Astrocyte of the spinal cord (primary cell): ENCODE measurements around the gene AGRN.
A peak's percentile ranks its signal among the peaks of the same experiment; 100 is the strongest.

Experiments used
- DNase-seq: peaks from one replicate; pipeline ENCODE4 v3.0.0; 2011; ENCODE audit warnings: low read depth, low spot score
- H3K4me3 ChIP-seq: 2 replicates; pipeline ENCODE4 v1.5.1; 2011; ENCODE audit warnings: low read depth, mild to moderate bottlenecking, low read length, moderate library complexity
- in situ Hi-C: cut with HindIII; loops from 2 replicates; pipeline ENCODE4 v1.10.0; 2017; ENCODE audit warnings: low sequenced_read_pairs
- TF ChIP-seq, protein P1 (sequence below): IDR thresholded peaks from 2 replicates; pipeline ENCODE4 v1.5.1; 2012; ENCODE audit warnings: low read depth, mild to moderate bottlenecking, low read length, inconsistent platforms

AGRN gene

GRCh38 chr1:1020000-1020404 lies at the start of gene AGRN:
Gene AGRN, plus strand, starts transcription at chr1:1020120. Its CDS starts 53 bp downstream, at chr1:1020173.
- DNase-seq = no peak
- in situ Hi-C loops = no loop called here
- peak within 1 kb of the TSS; percentile 58 for H3K4me3 ChIP-seq
- TF ChIP-seq, protein P1, sequence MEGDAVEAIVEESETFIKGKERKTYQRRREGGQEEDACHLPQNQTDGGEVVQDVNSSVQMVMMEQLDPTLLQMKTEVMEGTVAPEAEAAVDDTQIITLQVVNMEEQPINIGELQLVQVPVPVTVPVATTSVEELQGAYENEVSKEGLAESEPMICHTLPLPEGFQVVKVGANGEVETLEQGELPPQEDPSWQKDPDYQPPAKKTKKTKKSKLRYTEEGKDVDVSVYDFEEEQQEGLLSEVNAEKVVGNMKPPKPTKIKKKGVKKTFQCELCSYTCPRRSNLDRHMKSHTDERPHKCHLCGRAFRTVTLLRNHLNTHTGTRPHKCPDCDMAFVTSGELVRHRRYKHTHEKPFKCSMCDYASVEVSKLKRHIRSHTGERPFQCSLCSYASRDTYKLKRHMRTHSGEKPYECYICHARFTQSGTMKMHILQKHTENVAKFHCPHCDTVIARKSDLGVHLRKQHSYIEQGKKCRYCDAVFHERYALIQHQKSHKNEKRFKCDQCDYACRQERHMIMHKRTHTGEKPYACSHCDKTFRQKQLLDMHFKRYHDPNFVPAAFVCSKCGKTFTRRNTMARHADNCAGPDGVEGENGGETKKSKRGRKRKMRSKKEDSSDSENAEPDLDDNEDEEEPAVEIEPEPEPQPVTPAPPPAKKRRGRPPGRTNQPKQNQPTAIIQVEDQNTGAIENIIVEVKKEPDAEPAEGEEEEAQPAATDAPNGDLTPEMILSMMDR = no peak

DNA sequence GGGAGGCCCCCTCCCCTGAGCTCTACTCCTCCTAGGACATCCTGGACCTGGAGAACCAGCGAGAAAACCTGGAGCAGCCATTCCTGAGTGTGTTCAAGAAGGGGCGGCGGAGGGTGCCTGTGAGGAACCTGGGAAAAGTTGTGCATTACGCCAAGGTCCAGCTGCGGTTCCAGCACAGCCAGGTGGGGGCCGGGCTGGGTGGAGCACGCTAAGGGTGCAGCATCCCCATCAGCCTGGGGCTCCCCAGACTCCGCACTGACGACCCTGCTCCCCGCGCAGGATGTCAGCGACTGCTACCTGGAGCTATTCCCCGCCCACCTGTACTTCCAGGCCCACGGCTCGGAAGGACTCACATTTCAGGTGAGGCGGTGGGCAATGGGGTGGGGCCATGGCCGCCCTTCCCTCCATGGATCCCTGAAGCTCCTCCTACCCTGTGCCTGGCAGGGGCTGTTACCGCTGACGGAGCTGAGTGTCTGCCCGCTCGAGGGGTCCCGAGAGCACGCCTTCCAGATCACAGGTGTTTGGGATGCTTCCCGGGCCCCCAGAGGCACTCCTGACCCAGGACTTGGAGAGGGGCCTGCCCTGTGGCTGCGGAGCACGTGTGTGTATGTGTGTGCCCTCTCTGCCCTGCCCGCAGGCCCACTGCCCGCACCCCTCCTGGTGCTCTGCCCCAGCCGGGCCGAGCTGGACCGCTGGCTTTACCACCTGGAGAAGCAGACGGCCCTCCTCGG lies 49.5 kb upstream of the AGRN start:
- DNase-seq = no peak
- H3K4me3 ChIP-seq = no peak overlapping the region
- TF ChIP-seq, protein P1 = no peak
- in situ Hi-C loops = no loop called here

DNA sequence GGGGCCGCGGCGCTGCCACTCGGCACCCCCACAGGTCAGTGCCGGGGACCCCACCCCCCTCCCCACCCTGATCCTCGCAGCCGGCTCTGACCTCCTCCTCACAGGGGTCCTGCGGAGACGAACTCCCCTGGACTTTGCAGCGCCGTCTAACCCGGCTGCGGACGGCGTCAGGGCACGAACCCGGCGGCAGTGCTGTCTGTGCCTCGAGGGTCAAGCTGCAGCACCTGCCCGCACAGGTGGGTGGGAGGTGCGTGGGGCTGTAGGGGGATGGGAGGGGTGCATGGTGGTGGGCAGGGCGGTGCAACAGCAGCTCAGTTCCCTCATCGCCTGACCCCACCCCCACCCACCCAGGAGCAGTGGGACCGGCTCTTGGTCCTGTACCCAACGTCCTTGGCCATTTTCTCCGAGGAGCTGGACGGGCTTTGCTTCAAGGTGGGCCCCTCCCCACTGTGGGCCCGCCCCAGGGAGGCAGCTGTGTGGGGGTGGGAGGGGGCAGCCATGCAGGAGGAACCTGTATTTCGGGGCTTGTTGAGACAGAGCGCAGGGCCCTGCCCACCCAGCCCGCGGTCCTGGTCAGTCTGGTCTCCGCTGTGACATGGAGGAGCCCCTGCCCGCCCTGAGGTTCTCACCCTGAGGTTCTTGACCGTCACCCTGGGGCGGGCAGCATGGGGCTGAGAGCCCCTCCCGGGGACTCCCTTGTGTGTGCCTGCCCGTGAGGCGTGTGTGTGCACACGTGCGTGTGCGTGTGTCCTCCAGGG lies 48.8 kb upstream of the AGRN start:
- no peak overlapping the region for H3K4me3 ChIP-seq
- DNase-seq = no peak
- in situ Hi-C loops = no loop called here
- TF ChIP-seq, protein P1 = no peak

DNA sequence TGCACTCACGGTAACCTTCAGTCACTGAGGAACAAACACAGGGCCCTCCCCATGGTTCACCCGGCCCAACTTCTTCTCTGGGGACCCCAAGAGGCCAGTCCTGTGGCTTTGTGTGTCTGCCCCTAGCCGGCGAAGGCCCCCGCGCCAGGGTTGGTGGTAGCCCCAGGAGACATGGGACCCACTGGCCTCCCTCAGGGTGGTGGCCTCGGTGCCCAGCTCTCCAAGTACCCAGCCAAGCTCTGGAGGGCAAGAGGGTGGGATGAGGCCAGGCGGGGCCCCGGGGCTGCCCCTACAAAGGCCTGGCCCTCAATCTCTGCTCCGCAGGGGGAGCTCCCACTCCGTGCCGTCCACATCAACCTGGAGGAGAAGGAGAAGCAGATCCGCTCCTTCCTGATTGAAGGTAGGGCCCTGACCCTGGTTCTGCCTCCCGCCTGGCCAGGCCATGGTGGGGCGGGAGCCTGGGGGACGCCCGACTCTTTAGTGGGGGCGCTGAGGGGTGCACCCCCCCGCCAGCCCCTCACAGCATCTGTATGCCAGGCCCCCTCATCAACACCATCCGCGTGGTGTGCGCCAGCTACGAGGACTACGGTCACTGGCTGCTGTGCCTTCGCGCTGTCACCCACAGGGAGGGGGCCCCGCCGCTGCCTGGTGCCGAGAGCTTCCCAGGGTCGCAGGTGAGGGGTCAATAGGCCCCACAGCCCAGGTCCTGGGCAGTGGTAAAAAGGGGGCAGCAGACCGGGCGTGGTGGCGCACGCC lies 48.0 kb upstream of the AGRN start:
- in situ Hi-C loops = no loop called here
- no peak overlapping the region for H3K4me3 ChIP-seq
- DNase-seq = no peak
- TF ChIP-seq, protein P1 = no peak

GRCh38 chr1:972726-973458 lies 47.0 kb upstream of the AGRN start:
- TF ChIP-seq, protein P1 = no peak
- no peak for DNase-seq
- no peak overlapping the region for H3K4me3 ChIP-seq
- in situ Hi-C loops = no loop called here
